22Rv1 (cell line): ENCODE data around the gene STAB1.

Source experiments
- CTCF ChIP-seq: fragments of 450-650 bp; IDR thresholded peaks from 2 replicates; pipeline ENCODE4 v1.5.1; 2017; ENCODE audit warnings: mild to moderate bottlenecking
- ZFX ChIP-seq: fragments of 450-650 bp; IDR thresholded peaks from 2 replicates; pipeline ENCODE4 v1.6.1; 2017; ENCODE audit warnings: antibody characterized with exemption, borderline replicate concordance

DNA sequence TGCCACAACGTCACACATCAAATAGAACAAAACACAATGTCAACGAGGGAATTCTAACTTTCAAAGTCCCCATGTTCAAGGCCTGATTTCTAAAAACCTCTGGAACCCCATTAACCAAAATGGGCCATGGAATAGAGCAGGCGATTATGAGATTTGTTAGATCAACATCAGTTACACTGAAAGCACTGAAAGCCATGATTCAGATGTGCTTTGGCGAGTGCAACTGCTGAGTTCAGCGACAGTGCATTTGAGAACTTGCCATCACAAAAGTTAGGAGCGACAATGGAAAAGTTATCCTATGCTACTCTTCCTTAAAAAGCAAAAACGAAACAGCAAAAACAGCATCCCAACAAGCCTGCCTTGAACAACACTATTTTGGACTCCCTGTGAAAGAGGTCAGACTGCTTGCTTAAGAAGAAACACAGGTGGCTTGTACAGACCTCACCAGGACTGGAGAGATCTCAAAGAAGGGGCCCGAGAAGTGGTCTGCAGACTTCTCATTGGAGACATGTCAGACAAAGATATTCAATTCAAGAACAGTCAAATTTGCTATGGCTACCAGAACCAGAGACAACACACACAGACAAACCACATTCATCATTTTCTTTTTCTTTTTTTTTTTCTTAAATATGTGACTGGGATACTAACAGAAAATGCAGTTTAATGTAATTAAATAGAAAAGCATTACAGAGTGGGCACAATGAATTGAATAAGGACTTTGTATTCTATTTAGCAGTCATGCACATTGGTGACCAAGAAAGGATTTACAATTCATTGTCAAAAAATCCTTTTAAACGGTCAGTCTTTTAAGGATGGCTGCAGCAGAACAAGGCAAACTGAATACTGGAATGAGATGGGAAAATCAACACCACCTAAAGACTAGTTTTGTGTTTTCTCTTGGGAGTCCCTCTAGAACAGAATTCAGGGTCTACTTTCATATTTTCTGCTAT lies 62.1 kb downstream of the STAB1 start:
- no peak for TF ChIP-seq CTCF
- TF ChIP-seq ZFX = no peak
